Inflammatory macrophage treated with lipopolysaccharide for 4 hours (primary cell): ENCODE measurements around the gene CD300LF.
A peak's percentile ranks its signal among the peaks of the same experiment; 100 is the strongest.

Experiments used
- DNase-seq: peaks from one replicate; pipeline ENCODE4 v3.0.0-alpha.2; 2020

The CD300LF gene

GRCh38 chr17:74682471-74683190, 30.1 kb downstream of the CD300LF start:
- DNase-seq, result peak; percentile 66

DNA sequence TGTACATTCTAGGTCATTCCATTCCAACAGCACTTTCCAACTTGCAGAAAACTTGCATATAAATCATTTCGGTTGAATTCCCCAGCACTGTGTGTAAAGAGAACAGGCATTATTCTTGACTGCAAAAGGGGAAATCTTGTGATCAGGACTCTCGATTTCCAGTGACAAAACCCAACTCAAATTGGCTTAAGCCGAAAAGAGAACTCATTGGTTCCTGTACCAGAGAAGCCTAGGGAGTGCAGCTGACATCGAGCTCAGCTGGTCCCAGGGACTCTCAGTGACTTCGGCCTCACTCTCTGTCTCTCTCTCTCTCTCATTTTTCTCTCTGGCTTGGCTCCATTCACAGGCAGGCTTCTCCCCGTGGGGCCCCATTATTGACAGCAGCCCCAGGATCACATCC, 30.7 kb downstream of the CD300LF start:
- DNase-seq, result peak; percentile 90

- no peak for DNase-seq
Observed at GRCh38 chr17:74680941-74681340, 31.8 kb downstream of the CD300LF start.

DNA sequence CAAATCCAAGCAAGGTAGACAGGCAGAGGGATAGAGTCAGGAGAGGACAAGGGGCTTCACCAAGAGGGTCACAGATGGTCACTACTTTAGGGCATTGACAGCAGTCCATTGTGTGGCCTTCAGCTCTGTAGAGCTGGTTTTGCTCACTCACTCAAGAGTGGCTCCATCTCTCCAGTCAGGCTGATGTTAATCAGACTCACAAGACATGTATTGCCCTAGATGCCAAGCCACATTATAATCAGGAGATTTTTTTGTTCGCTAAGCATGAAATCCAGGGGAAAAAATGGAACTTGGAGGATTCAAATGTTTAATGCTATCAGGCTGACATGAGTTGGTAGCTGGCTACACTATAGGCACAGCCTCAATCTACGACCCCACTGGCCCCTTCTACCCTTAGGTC, 32.5 kb downstream of the CD300LF start:
- peak; percentile 36 for DNase-seq

GRCh38 chr17:74679374-74679773, 33.3 kb downstream of the CD300LF start:
- no peak for DNase-seq

DNA sequence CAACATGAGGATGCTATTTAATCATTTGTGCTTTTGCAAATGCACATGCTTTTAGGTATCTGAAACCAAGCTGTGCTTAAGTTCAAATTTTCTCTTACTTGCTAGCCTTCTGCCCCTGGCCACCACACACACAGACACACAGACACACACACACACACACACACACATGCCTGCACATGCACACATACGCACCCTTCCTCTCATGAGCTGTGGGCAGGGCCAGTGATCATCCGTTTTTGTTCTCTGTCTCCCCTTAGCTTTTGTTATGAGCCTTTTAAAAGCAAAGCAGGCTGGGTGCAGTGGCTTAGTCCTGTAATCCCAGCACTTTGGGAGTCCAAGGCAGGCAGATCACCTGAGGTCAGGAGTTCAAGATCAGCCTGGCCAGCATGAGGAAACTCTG, 34.2 kb downstream of the CD300LF start:
- no peak for DNase-seq

DNA sequence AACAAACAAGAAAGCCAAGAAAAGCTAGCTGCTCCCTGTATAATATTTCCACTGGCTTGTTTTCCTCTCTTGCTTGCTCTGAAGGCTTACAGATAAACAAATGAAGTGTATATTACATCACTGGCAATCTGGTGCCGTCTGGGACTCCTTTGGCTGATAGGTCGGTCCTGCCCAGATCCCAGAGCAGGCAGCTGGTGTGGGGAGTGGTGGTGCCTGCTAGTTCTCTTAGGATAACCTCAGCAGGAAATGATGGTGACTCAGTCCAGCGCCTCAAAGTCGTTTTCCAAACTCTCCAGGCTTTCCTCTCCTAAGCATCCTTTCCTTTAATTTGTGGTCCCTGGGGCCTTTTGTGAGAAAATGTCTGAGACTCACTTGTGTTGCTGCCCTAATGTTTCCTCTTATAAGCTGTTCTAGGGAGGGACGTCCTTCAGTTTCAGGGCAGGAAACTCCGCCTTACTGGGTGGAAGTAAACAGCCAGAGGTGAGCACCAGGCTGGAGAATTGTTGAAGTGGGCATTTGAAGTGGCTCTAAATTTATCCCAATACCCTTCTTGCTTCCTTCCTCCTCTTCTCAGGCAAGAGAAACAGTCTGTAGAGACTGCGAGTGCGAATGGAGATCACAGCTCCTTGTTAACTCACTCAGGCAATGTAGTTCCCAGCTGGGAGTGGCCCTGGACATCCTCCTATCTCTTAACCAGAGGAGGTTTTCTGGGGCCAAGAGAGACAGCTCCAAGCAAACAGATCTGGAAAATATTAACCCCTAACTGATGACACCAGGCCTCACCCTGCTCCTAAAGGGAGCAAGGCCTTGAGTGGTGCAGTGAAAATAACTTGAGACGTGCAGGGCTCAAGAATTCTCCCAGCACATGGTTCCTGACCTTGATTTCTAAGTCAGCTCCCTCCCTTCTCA, 34.9 kb downstream of the CD300LF start:
- no peak for DNase-seq

- DNase-seq, result peak; percentile 73
Observed at GRCh38 chr17:74671031-74671771, 41.5 kb downstream of the CD300LF start.

DNA sequence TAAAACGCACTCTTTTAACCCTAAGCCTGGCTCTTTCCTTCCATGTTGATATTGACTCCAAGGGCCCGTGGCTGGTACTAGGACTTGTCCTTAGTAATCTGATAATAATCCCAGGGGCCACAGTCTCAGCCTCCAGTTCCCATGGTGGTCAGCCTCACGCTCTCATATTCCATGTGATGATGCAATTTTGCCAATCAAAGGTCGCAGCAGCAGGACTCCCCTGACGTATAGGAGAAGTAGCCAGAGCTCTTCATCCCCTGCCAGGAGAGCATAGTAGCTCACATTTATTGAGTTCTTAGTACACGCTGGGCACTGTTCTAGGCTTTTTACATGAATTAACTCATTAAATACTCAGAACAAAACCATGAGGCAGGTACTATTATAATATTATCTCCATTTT, 42.4 kb downstream of the CD300LF start:
- DNase-seq, result no peak

DNA sequence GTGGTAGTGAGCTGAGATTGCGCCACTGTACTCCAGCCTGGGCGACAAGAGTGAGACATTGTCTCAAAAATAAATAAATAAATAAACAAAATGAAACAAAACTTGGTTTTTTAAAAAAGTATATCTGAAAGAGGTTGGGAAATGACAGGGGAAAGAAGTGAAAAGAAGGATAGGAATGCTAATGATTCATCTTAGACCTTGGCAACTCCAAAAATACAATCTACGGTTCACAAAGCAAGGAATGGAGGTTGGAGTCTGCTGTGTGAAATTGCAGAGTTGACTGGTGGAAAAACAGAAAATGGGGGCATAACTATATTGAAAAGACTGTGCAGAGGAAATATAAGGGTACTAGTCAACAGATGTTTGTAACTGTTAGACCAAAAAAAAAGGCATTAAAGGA, 49.2 kb downstream of the CD300LF start:
- no peak for DNase-seq

GRCh38 chr17:74659889-74660288, 52.8 kb downstream of the CD300LF start:
- no peak for DNase-seq

DNA sequence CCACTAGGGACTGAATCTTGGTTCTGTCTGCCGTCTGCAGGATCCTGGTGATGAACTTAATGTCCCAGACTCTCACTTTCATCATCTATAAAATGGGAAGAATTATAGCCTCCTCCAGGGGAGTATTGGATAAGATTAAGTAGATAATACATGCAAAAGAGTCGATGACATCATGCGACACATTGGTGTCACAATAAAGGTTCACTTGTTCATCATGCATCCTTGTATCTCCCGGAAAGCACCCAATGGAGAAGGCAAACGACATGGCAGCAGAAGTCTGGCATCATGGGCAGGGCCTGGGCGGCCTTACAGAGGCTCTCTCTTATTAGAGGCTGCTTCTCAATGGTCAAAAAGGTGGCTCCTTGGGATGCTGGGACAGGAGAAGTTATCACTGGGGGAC, 54.1 kb downstream of the CD300LF start:
- DNase-seq, result no peak

DNA sequence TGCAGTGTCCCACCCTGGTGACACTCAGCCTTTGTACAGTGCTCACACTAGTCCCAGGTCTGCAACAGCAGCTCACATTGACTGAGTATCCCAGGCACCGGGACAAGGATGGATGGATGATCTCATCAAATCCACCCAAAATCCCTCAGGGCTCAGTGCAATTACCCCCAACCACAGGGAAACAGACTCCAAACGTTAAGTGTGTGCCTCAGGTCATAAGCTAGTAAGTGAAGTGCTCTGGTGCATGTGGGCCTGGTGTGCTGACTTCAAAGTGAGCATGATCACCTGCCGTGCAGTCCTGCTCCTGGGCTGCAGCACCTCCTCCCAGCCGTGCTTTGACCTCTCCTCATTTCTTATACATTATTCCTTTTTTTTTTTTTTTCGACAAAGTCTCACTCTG, 58.0 kb downstream of the CD300LF start:
- no peak for DNase-seq

- no peak for DNase-seq
Observed at GRCh38 chr17:74652020-74652419, 60.7 kb downstream of the CD300LF start.

DNA sequence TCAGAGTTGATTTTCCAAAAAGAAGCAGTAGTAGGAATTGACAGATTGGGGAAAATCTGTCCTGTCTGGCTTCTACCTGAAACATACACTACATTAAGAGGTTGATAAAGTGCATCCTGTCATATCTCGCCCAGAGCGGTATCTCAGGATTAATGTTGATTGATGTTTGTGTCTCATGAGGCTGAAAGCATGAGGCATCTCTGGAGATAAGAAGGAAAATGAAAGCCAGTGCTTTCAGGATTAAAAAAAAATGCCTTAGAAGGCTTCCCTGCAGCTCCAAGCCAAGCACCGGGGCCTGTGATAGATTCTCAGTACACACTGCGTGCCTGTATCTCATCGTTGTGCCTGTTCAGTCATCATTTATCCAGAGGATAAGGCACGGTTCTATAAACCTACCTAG, 62.8 kb downstream of the CD300LF start:
- DNase-seq, result no peak

- DNase-seq, result no peak
Observed at GRCh38 chr17:74647871-74648672, 64.7 kb downstream of the CD300LF start.

DNA sequence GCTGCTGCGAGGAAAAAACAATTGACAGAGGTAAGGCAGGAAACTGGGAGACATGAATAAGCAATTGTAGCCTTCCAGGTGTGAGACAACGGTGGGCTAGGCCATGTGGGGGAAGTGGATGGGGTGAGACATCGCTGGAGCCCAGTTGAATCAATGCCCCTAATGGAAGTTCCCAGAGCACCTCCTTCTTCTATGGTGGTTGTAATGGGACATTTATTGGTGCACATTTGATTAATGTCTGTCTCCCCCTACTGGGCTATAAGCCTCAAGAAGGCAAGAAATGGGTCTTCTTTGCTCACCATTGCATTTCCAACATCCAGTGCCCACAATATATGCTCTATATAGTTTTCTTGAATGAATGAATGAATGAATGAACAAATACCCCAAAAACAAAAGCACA, 66.5 kb downstream of the CD300LF start:
- peak; percentile 78 for DNase-seq

GRCh38 chr17:74645010-74645409, 67.7 kb downstream of the CD300LF start:
- no peak for DNase-seq

GRCh38 chr17:74644419-74644818, 68.3 kb downstream of the CD300LF start:
- DNase-seq, result no peak
